HPDE6-E6E7 (cell line): ENCODE data around the gene UST.

Experiments used
- DNase-seq: peaks from one replicate; pipeline ENCODE4 v3.0.0; 2011; ENCODE audit warnings: missing footprints; ENCODE audit errors: extremely low spot score

The UST gene

GRCh38 chr6:148803979-148804378 is 57.1 kb downstream of the UST start:
- DNase-seq, result no peak

DNA sequence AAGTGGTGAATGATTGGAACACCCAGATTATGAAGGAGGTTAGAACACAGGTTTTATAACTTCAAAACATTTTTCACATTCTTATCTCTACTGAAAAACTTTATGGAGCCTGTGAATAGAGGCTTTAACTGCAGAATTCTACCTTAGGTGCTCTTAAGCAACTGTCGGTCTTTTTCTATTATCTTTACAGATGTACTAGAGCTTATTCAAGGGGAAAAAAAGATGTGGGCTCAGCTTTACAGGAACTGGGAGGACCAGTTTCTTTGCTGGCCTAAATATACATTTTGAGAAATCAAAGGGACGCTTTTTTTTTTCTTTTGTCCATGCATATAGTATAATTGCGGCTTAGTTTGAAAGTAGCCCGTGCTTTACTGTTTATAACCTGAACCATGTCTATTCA is 58.9 kb downstream of the UST start:
- no peak for DNase-seq

GRCh38 chr6:148807784-148808183 is 61.0 kb downstream of the UST start:
- DNase-seq, result no peak

DNA sequence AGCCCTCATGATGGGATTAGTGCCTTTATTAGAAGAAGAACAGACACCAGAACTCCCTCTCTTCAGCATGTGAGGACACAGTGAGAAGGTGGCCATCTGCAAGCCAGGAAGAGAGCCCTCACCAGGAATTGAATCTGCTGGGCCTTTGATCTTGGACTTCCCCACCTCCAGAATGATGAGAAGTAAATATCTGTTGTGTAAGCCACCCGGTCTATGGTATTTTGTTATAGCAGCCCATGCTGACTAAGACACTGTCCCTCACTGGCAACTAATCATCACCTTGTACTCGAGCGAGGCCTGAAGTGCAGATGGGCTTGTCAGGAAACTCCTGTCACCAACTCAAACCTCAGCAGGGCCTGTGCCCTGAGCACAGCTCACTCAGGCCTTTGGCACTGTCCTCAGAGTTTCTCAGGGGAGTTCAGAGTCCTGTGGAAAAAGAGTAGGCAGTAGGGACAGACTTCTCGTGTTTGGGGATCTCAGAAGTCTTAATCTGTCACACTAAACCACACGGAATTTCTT is 62.0 kb downstream of the UST start:
- no peak for DNase-seq

GRCh38 chr6:148811459-148811858 is 64.6 kb downstream of the UST start:
- no peak for DNase-seq

- DNase-seq, result no peak
Measured at GRCh38 chr6:148814082-148814790, 67.4 kb downstream of the UST start.

GRCh38 chr6:148814869-148815268 is 68.0 kb downstream of the UST start:
- no peak for DNase-seq

DNA sequence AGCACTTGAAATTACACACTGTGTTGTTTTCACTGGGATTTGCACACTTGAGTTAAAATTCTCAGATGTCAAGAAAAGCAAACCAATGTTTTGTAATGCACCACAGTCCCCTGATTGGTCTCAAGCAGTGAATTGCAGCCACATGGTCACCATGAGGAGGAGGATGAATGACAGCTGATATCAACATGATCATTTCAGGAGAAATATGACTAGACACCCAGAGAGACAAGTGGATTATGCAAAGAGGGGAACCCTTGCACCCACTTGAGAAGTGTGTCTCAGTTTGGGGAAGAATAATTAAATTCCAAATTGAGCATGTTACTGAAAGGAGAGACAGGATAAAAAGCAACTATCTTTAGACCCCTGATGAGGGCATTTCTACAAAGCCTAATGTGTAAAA is 69.3 kb downstream of the UST start:
- DNase-seq, result no peak

DNA sequence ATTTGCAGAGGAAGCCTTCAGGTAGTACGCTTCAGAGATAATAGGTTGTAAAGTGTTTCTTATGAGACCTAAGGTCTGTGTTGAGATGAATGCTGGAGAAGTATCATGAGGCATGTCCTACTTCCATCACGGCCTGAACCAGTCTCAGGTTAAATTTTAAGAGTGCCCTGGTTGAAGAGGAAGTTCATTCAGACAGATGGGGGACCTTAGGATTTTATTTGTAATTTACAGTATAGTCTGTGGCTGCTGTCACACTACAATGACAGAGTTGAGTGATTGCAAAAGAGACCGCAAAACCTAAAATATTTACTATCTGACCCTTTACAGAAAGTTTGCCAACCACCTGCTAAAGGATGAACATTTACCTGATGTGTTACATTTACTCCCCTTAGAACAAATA is 70.9 kb downstream of the UST start:
- DNase-seq, result no peak

- no peak for DNase-seq
Measured at GRCh38 chr6:148818939-148819575, 72.2 kb downstream of the UST start.

GRCh38 chr6:148819852-148820251 is 73.0 kb downstream of the UST start:
- DNase-seq, result no peak

DNA sequence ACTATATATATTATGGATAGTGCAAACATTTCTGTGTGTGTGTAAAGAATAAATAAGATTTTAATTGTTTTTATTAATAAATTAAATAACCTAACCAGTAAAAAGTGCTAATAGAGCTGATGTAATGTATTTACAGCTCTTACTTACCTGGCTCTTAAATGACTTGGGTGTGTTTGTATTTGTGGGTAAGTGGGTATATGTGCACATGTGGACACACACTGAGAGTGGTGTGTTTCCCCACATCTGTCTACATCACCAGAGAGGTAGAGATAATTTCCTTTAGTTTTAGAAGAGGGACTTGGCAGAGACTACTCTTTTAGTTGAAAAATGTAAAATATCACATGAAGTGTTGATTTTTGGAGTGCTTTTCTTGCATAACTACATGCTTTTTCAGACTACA is 76.0 kb downstream of the UST start:
- no peak for DNase-seq

GRCh38 chr6:148824291-148824690 is 77.5 kb downstream of the UST start:
- DNase-seq, result no peak

DNA sequence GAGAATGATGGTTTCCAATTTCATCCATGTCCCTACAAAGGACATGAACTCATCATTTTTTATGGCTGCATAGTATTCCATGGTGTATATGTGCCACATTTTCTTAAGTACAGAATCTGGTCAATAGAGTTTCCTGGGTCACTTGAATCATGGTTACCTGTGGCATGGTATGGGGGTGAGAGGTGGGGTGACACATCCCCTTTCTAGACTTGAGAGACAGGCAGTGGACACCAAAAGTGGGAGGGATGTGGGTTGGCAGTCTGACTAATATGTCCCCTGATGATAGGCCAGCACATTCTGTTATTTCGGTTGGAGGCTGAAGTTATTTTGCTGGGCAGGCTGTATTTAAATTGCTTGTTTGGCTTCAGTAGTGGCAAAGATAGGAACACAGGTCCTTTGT is 78.1 kb downstream of the UST start:
- DNase-seq, result no peak

- no peak for DNase-seq
Measured at GRCh38 chr6:148825492-148825891, 78.7 kb downstream of the UST start.

DNA sequence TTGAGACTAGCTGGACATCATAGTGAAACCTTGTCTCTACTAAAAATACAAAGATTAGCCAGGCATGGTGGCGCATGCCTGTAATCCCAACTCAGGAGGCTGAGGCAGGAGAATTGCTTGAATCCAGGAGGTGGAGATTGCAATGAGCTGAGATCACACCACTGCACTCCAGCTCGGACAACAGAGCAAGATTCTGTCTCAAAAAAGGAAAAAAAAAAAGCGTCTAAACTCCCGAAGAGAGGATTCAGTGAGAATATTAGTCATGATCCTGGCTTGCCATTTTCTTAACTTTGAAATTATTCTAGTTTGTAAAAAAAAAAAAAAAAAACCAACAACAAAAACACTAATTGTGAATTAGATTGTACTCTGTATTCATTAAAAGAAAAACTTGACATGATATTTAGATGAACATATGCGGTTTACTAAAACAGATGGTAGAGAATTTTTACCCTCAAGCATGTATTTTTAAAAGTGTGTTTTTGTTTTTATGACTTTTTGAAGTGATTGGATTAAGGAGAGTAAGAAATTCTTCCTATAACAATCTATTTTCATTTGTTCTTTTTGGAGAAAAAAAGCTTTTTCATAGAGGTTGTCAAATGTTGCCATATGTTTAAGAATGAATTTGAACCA is 80.7 kb downstream of the UST start:
- DNase-seq, result no peak

GRCh38 chr6:148828047-148828446 is 81.2 kb downstream of the UST start:
- DNase-seq, result no peak

- DNase-seq, result no peak
Measured at GRCh38 chr6:148829415-148830101, 82.7 kb downstream of the UST start.

DNA sequence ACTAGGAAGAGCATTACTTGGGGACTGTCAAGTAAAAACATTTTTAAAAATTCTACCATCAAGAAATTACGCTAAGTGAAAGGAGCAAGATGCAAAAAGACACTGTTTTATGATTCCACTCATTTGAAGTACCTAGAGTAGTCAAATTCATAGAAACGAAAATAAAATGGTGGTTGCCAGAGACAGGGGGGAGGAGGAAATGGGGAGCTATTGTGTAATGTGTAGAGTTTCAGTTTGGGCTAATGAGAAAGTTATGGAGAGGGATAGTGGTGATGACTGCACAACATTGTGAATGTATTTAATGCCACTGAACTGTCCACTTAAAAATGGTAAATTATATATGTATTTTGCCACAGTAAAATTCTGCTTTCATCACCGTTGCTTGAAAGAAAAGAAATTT is 83.8 kb downstream of the UST start:
- no peak for DNase-seq

GRCh38 chr6:148831064-148831463 is 84.2 kb downstream of the UST start:
- DNase-seq, result no peak

DNA sequence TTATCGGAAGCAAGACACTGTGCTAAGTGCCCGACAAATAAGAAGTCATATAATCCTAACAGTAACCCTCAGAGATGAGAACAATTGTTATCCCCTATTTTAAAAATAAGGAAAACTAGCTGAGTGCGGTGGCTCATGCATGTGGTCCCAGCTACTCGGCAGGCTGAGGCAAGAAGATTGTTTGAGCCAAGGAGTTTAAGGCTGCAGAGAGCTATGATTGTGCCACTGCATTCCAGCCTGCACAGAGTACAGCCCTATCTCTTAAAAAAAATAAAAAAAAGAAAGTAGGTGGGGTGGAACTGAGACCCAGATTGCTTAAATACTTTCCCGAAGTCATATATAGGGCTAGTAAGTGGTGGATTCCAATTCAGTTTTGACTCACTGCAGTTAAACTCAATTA is 84.7 kb downstream of the UST start:
- no peak for DNase-seq

GRCh38 chr6:148835920-148836441 is 89.2 kb downstream of the UST start:
- DNase-seq, result no peak
